HEK293 (cell line): ENCODE data around the gene CADM1.

Experiments used
- CTCF ChIA-PET: fragments of 350-600 bp; formaldehyde crosslinking; extraction: SDS; loops from one replicate; lab custom pipeline; 2021; ENCODE audit warnings: antibody characterized with exemption; lab: Yijun Ruan, JAX
- POLR2A ChIA-PET: fragments of 300-600 bp; formaldehyde crosslinking; extraction: SDS; loops from one replicate; lab custom pipeline; 2020; ENCODE audit warnings: antibody characterized with exemption, inconsistent platforms; lab: Yijun Ruan, JAX
- H3K27ac ChIP-seq: fragments of 200-500 bp; sonication (Bioruptor generic); 2 replicates; pipeline ENCODE4 v1.5.1; 2014; ENCODE audit warnings: low read depth, low read length, control low read depth, inconsistent platforms; ENCODE audit errors: extremely low read depth
- H3K36me3 ChIP-seq, 2 experiments: fragments of 200-500 bp in 1 of 2; sonication (Bioruptor generic) in 1 of 2; 1 replicate in 1 of 2; 2 replicates in 1 of 2; pipeline ENCODE4 v1.5.1; 2014 to 2017; ENCODE audit warnings: inconsistent platforms in 2 of 2, low read length in 2 of 2; ENCODE audit not compliant: control insufficient read depth in 2 of 2, insufficient read depth in 1 of 2
- H3K4me1 ChIP-seq: fragments of 200-500 bp; sonication (Bioruptor generic); 2 replicates; pipeline ENCODE4 v1.5.1; 2014; ENCODE audit warnings: mild to moderate bottlenecking, low read length, inconsistent platforms; ENCODE audit not compliant: control insufficient read depth, insufficient read depth
- H3K4me3 ChIP-seq: 2 replicates; pipeline ENCODE4 v1.5.1; 2011; ENCODE audit warnings: low read depth, mild to moderate bottlenecking, control low read depth, low read length, moderate library complexity
- H3K9me3 ChIP-seq: fragments of 200-500 bp; sonication (Bioruptor generic); 2 replicates; pipeline ENCODE4 v1.5.1; 2014; ENCODE audit warnings: low read depth, low read length, inconsistent platforms; ENCODE audit not compliant: control insufficient read depth, insufficient read depth
- FEZF1 ChIP-seq: fragments of 450-650 bp; formaldehyde crosslinking; IDR thresholded peaks from 2 replicates; pipeline ENCODE4 v1.5.1; 2016; ENCODE audit warnings: missing biosample characterization, missing genetic modification characterization
- KLF7 ChIP-seq: fragments of 450-650 bp; formaldehyde crosslinking; IDR thresholded peaks from 2 replicates; pipeline ENCODE4 v1.5.1; 2016; ENCODE audit warnings: missing biosample characterization, missing genetic modification characterization, borderline replicate concordance
- MYNN ChIP-seq: fragments of 450-650 bp; formaldehyde crosslinking; IDR thresholded peaks from 2 replicates; pipeline ENCODE4 v1.5.1; 2016; ENCODE audit warnings: missing biosample characterization, missing genetic modification characterization, borderline replicate concordance
- PRDM1 ChIP-seq: fragments of 450-650 bp; formaldehyde crosslinking; IDR thresholded peaks from 2 replicates; pipeline ENCODE4; 2016; ENCODE audit warnings: missing biosample characterization, missing genetic modification characterization
- ZBTB20 ChIP-seq: fragments of 450-650 bp; formaldehyde crosslinking; IDR thresholded peaks from 2 replicates; pipeline ENCODE4 v1.5.1; 2016; ENCODE audit warnings: missing biosample characterization, missing genetic modification characterization
- ZBTB48 ChIP-seq: fragments of 450-650 bp; formaldehyde crosslinking; IDR thresholded peaks from 2 replicates; pipeline ENCODE4 v1.5.1; 2016; ENCODE audit warnings: missing biosample characterization, missing genetic modification characterization
- ZFP69B ChIP-seq: fragments of 450-650 bp; formaldehyde crosslinking; IDR thresholded peaks from 2 replicates; pipeline ENCODE4 v1.5.1; 2016; ENCODE audit warnings: missing biosample characterization, missing genetic modification characterization
- ZNF184 ChIP-seq: fragments of 450-650 bp; IDR thresholded peaks from 2 replicates; pipeline ENCODE4 v1.5.1; 2018; ENCODE audit warnings: missing biosample characterization, mild to moderate bottlenecking, missing genetic modification characterization
- ZNF37A ChIP-seq: fragments of 450-650 bp; IDR thresholded peaks from 2 replicates; pipeline ENCODE4 v1.5.1; 2018; ENCODE audit warnings: missing biosample characterization, missing genetic modification characterization
- ZNF423 ChIP-seq: fragments of 450-650 bp; formaldehyde crosslinking; IDR thresholded peaks from 2 replicates; pipeline ENCODE4 v1.5.1; 2016; ENCODE audit warnings: missing biosample characterization, missing genetic modification characterization
- ZNF558 ChIP-seq: fragments of 450-650 bp; formaldehyde crosslinking; IDR thresholded peaks from 2 replicates; pipeline ENCODE4 v1.5.1; 2016; ENCODE audit warnings: missing biosample characterization, missing genetic modification characterization
- ZNF624 ChIP-seq: fragments of 450-650 bp; formaldehyde crosslinking; IDR thresholded peaks from 2 replicates; pipeline ENCODE4 v1.5.1; 2017; ENCODE audit warnings: missing biosample characterization, missing genetic modification characterization
- ZNF664 ChIP-seq: fragments of 450-650 bp; formaldehyde crosslinking; IDR thresholded peaks from 2 replicates; pipeline ENCODE4 v1.5.1; 2016; ENCODE audit warnings: missing biosample characterization, missing genetic modification characterization
- ZNF677 ChIP-seq: fragments of 450-650 bp; IDR thresholded peaks from 2 replicates; pipeline ENCODE4 v1.5.0; 2018; ENCODE audit warnings: missing biosample characterization, mild to moderate bottlenecking, missing genetic modification characterization, moderate library complexity
- ZXDB ChIP-seq: fragments of 450-650 bp; formaldehyde crosslinking; IDR thresholded peaks from 2 replicates; pipeline ENCODE4 v1.5.1; 2016; ENCODE audit warnings: missing biosample characterization, missing genetic modification characterization
- TF ChIP-seq, protein P1 (sequence below): fragments of 450-650 bp; formaldehyde crosslinking; IDR thresholded peaks from 2 replicates; pipeline ENCODE4 v1.5.1; 2017; ENCODE audit warnings: missing biosample characterization, missing genetic modification characterization
- TF ChIP-seq, protein P2 (sequence below): fragments of 450-650 bp; formaldehyde crosslinking; IDR thresholded peaks from 2 replicates; pipeline ENCODE4 v1.5.1; 2016; ENCODE audit warnings: missing biosample characterization, missing genetic modification characterization
- TF ChIP-seq, protein P3 (sequence below): fragments of 450-650 bp; formaldehyde crosslinking; IDR thresholded peaks from 2 replicates; pipeline ENCODE4 v1.5.1; 2016; ENCODE audit warnings: missing biosample characterization, missing genetic modification characterization
- TF ChIP-seq, protein P4 (sequence below): fragments of 450-650 bp; formaldehyde crosslinking; IDR thresholded peaks from 2 replicates; pipeline ENCODE4 v1.5.1; 2016; ENCODE audit warnings: missing biosample characterization, missing genetic modification characterization

CADM1 gene

DNA sequence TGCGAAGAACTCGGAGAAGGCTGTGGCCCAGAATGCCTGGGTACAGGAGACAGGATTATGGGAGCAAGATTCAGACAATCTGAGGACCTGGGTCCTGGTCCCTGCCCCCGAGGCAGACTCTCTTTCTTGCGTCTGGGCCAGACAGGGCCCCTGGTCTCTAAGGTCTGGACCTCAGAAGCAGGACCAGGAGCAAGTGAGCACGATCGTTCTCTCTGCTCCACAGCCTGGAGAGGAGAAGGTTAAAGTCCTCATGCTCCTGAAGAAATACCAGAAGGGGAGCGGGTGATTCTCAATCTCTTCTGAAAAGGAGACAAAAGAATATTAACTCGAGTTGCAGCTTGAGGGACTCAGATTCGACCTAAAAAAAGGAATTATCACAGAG is 349.9 kb downstream of the CADM1 start:
- Histone ChIP-seq H3K9me3 (no peaks in the 10 kb centered on the region), H3K4me3 (no peak overlapping the region), H3K36me3 (no peaks in the 10 kb centered on the region), H3K4me1 (no peaks in the 10 kb centered on the region; the same call in none of the 2 replicates), H3K27ac (no peak overlapping the region)
- ChIA-PET CTCF (interaction anchor here (0.6 kb wide), 1 partner anchor 321 kb away, joined by 3 read pairs; no protein-coding TSS in a partner anchor), POLR2A (no interaction called here)
- TF ChIP-seq PRDM1 (tag by site-specific recombination) (no peak), ZNF558 (tag by site-specific recombination) (no peak), ZNF677 (no peak), ZFP69B (tag by site-specific recombination) (no peak), ZNF664 (tag by site-specific recombination) (no peak), ZBTB48 (tag by site-specific recombination) (no peak), KLF7 (tag by site-specific recombination) (no peak), ZNF624 (tag by site-specific recombination) (no peak)
- TF ChIP-seq, protein P1, sequence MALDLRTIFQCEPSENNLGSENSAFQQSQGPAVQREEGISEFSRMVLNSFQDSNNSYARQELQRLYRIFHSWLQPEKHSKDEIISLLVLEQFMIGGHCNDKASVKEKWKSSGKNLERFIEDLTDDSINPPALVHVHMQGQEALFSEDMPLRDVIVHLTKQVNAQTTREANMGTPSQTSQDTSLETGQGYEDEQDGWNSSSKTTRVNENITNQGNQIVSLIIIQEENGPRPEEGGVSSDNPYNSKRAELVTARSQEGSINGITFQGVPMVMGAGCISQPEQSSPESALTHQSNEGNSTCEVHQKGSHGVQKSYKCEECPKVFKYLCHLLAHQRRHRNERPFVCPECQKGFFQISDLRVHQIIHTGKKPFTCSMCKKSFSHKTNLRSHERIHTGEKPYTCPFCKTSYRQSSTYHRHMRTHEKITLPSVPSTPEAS (tag by site-specific recombination) = no peak

DNA sequence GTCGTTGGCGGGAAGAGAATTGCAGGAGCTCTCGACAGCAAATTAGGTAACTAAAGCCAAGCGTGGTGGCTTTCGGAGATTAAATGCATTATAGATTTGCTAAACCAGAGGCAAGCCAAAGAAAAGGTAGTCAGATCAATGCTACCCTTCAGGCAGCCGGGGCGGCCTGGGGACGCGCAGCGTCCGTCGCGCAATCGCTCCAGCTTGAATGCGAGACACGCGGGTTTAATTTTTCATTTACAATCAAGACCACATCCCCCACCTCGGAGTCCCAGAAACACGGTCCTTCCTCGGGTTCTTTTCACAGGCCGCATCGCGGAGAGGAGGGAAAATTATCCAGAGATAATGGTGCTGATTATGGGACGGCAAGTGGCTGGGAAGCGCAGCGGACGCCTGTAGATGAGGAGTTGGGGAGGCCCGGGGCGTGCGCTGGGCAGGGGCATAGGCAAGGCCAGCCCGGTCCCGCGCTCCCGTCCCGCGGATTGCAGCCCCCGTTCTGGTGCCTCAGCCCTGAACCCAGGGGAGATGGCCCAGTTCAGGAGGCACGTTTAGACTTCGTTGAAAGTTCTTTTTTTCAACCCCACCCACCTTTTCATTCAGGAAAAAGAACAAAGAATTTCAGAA is 350.4 kb downstream of the CADM1 start:
- CTCF ChIA-PET = interaction anchor here (0.6 kb wide), 1 partner anchor 320 kb away, joined by 3 read pairs; no protein-coding TSS in a partner anchor

More for the DNA sequence above, 350.4 kb downstream of the CADM1 start:
- Histone ChIP-seq H3K4me3 (no peak overlapping the region), H3K27ac (no peak overlapping the region), H3K9me3 (no peaks in the 10 kb centered on the region), H3K36me3 (no peaks in the 10 kb centered on the region), H3K4me1 (no peaks in the 10 kb centered on the region; the same call in none of the 2 replicates)
- POLR2A ChIA-PET = no interaction called here
- TF ChIP-seq ZNF423 (tag by site-specific recombination) = no peak
- TF ChIP-seq PRDM1 (tag by site-specific recombination) = no peak
- TF ChIP-seq, protein P2, sequence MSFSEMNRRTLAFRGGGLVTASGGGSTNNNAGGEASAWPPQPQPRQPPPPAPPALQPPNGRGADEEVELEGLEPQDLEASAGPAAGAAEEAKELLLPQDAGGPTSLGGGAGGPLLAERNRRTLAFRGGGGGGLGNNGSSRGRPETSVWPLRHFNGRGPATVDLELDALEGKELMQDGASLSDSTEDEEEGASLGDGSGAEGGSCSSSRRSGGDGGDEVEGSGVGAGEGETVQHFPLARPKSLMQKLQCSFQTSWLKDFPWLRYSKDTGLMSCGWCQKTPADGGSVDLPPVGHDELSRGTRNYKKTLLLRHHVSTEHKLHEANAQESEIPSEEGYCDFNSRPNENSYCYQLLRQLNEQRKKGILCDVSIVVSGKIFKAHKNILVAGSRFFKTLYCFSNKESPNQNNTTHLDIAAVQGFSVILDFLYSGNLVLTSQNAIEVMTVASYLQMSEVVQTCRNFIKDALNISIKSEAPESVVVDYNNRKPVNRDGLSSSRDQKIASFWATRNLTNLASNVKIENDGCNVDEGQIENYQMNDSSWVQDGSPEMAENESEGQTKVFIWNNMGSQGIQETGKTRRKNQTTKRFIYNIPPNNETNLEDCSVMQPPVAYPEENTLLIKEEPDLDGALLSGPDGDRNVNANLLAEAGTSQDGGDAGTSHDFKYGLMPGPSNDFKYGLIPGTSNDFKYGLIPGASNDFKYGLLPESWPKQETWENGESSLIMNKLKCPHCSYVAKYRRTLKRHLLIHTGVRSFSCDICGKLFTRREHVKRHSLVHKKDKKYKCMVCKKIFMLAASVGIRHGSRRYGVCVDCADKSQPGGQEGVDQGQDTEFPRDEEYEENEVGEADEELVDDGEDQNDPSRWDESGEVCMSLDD (tag by site-specific recombination) = no peak
- TF ChIP-seq ZXDB = no peak
- TF ChIP-seq, protein P3, sequence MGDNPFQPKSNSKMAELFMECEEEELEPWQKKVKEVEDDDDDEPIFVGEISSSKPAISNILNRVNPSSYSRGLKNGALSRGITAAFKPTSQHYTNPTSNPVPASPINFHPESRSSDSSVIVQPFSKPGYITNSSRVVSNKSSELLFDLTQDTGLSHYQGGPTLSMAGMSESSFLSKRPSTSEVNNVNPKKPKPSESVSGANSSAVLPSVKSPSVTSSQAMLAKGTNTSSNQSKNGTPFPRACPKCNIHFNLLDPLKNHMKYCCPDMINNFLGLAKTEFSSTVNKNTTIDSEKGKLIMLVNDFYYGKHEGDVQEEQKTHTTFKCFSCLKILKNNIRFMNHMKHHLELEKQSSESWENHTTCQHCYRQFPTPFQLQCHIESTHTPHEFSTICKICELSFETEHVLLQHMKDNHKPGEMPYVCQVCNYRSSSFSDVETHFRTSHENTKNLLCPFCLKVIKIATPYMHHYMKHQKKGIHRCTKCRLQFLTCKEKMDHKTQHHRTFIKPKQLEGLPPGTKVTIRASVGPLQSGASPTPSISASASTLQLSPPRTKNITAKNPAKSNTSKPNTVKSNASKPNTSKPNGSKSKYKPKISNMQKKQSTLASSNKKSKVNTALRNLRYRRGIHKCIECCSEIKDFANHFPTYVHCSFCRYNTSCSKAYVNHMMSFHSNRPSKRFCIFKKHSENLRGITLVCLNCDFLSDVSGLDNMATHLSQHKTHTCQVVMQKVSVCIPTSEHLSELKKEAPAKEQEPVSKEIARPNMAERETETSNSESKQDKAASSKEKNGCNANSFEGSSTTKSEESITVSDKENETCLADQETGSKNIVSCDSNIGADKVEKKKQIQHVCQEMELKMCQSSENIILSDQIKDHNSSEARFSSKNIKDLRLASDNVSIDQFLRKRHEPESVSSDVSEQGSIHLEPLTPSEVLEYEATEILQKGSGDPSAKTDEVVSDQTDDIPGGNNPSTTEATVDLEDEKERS = no peak
- TF ChIP-seq ZNF184 (tag by site-specific recombination) = no peak
- no peak for TF ChIP-seq FEZF1
- no peak for TF ChIP-seq MYNN (tag by site-specific recombination)
- TF ChIP-seq, protein P4, sequence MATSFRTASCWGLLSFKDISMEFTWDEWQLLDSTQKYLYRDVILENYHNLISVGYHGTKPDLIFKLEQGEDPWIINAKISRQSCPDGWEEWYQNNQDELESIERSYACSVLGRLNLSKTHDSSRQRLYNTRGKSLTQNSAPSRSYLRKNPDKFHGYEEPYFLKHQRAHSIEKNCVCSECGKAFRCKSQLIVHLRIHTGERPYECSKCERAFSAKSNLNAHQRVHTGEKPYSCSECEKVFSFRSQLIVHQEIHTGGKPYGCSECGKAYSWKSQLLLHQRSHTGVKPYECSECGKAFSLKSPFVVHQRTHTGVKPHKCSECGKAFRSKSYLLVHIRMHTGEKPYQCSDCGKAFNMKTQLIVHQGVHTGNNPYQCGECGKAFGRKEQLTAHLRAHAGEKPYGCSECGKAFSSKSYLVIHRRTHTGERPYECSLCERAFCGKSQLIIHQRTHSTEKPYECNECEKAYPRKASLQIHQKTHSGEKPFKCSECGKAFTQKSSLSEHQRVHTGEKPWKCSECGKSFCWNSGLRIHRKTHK (tag by site-specific recombination) = no peak
- TF ChIP-seq ZBTB20 (tag by site-specific recombination) = no peak
- TF ChIP-seq ZNF37A (tag by site-specific recombination) = no peak
- TF ChIP-seq ZFP69B (tag by site-specific recombination) = no peak
